Stimulated activated CD8-positive, alpha-beta memory T cell treated with anti-CD3 and anti-CD28 coated beads, Interleukin-4, amount 100 ng/mL, for 4 hours (primary cell): ENCODE measurements around the gene SLC44A5.
"Not testable (repeated sequence)": the region's sequence is repeated elsewhere in the genome, so short reads cannot be mapped to it uniquely, and the experiment has no call there.

Experiments used
- DNase-seq, 2 donors: peaks; one replicate each; pipeline ENCODE4 v3.0.0-alpha.2; 2020; ENCODE audit warnings: low read depth in 2 of 2, low spot score in 1 of 2

SLC44A5 gene

DNA sequence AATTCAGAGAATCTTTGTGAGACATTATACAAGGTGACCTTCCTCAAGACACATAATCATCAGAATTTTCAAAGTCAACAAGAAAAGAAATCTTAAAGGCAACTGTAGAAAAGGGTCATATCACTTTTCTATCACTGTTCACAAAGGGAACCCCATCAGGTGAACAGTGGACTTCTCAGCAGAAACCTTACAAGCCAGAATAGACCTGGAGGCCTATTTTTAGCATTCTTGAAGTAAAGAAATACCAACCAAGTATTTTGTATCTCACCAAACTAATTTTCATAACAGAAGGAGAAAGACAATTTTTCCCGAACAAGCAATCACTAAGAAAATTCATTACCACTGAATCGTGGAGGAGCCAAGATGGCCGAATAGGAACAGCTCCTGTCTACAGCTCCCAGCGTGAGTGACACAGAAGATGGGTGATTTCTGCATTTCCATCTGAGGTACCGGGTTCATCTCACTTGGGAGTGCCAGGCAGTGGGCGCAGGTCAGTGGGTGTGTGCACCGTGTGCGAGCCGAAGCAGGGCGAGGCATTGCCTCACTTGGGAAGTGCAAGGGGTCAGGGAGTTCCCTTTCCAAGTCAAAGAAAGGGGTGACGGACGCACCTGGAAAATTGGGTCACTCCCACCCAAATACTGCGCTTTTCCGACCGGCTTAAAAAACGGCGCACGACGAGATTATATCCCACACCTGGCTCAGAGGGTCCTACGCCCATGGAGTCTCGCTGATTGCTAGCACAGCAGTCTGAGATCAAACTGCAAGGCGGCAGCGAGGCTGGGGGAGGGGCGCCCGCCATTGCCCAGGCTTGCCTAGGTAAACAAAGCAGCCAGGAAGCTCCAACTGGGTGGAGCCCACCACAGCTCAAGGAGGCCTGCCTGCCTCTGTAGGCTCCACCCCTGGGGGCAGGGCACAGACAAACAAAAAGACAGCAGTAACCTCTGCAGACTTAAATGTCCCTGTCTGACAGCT lies 235.2 kb downstream of the SLC44A5 start:
- DNase-seq, result not testable (repeated sequence)

DNA sequence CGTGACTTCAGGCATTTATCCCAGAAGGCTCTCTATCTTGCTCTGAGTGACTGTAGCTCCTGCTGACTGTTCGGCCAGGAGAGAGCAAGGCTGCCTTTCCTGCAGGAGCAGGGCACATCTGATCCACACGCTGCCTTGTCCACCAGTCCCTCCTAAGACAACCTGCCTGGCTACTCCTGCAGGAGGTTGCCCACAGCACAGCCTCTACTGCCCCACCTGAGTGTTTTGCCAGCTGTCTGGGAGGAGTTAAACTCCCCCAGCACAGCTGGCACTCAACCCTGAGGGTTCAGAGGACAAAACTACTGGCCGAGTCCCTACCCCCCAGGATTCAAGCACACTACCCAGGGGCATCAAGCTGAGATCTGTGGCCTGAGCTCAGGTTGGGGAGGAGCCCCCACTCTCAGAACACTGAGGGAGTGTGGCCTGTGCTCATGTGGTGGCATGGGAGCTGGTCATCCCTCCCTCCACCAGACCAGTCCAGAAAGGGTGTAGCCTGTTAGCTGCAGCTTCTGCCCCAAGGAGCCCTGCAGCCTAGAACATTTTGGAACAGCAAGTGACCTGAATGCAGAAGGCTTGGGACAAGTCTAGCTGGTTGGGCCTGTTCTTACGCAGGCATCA lies 237.3 kb downstream of the SLC44A5 start:
- DNase-seq, result no peak

GRCh38 chr1:75366595-75366994 lies 244.3 kb downstream of the SLC44A5 start:
- no peak for DNase-seq

GRCh38 chr1:75361260-75361659 lies 249.7 kb downstream of the SLC44A5 start:
- no peak for DNase-seq

GRCh38 chr1:75354267-75354666 lies 256.6 kb downstream of the SLC44A5 start:
- not testable (repeated sequence) for DNase-seq

GRCh38 chr1:75353051-75353450 lies 257.9 kb downstream of the SLC44A5 start:
- no peak for DNase-seq

GRCh38 chr1:75345538-75346292 lies 265.2 kb downstream of the SLC44A5 start:
- DNase-seq, result no peak

DNA sequence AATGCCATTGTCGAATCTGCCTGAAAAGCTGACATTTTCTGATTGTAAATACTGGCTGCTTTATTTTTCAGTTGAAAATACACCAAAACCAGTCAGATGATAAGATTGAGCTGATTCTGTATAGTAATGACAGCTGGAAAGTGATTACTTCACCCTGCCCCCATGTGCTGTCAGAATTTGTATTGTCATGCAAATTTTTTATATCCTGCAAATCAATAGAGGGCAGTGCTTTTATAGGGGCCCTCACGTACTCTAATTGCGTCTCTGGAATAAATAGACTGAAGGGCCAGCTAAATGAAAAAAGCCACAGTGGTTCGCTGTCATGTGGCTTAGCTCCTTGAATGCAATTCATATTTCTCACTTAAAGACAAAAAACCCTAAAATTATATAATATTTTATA lies 268.1 kb downstream of the SLC44A5 start:
- no peak for DNase-seq

GRCh38 chr1:75341537-75341936 lies 269.4 kb downstream of the SLC44A5 start:
- no peak for DNase-seq

GRCh38 chr1:75338616-75339483 lies 272.1 kb downstream of the SLC44A5 start:
- no peak for DNase-seq

GRCh38 chr1:75334876-75335389 lies 276.0 kb downstream of the SLC44A5 start:
- DNase-seq, result no peak

DNA sequence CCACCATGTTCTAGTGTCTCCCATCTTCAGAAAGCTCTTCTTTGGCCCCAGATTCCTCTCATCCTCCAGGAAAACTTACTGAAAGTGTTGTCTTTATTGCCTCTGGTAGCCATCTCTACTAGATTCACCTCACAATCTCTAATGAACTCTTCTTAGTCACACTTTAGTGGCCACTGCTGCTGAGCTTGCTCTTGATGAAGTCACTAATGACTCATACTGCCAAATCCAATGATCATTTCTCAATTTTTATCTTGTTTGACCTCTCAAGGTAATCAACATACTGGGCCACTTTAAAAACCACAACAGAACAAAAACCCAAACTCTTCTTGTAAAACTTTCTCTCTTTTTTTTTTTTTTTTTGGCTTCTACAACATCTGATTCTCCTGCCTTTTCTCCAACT lies 280.3 kb downstream of the SLC44A5 start:
- no peak for DNase-seq

DNA sequence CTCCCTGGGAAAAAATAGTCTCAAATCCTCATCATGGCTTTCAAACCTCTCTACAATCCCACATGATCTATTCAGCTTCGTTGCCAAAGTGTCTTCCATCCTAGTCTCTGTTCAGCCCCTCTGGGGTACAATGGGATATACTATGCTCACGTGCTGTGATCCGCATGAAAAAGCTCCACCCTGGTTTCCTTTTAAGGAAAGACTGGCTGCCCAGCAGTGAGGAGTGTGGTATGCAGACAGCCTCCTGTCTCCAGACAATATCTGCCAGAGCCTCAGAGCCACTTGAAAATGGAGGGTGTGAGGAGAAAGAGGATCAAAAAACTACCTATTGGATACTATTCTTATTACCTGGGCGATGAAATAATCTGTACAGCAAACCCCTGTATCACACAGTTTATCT lies 282.2 kb downstream of the SLC44A5 start:
- DNase-seq, result no peak

GRCh38 chr1:75327395-75327794 lies 283.5 kb downstream of the SLC44A5 start:
- DNase-seq, result no peak

DNA sequence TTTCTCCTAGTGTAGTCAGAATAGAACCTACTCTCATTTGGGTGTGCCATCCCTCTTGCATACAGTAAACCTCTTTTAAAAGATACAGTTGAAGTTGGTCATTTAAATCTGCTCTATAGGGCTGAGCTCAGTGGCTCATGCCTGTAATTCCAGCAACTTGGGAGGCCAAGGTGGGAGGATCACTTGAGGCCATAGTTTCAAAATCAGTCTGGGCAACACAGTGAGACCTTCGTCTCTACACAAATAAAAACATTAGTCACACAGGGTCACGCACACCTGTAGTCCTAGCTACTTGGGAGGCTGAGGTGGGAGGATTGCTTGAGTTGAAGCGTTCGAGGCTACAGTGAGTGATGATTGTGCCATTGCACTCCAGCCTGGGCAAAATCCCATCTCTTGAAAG lies 292.9 kb downstream of the SLC44A5 start:
- DNase-seq, result no peak

GRCh38 chr1:75316230-75316629 lies 294.7 kb downstream of the SLC44A5 start:
- no peak for DNase-seq

DNA sequence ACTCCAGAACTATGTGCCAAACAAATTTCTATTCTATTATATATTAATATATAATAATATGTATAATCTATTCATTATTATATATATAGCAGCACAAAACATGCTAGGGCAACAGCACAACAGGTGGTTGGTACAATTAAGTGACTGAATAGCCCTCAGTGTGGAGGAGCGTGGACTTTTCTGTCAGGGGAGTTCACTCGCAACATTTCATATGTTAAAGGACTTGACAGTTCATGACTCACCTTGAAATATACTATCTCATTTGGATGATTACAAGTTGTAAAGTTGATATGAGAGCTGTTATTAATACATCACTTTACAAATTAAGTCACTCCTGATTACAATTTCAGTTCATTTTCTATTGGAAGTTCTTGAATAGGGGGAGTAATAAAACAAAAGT lies 298.3 kb downstream of the SLC44A5 start:
- no peak for DNase-seq

DNA sequence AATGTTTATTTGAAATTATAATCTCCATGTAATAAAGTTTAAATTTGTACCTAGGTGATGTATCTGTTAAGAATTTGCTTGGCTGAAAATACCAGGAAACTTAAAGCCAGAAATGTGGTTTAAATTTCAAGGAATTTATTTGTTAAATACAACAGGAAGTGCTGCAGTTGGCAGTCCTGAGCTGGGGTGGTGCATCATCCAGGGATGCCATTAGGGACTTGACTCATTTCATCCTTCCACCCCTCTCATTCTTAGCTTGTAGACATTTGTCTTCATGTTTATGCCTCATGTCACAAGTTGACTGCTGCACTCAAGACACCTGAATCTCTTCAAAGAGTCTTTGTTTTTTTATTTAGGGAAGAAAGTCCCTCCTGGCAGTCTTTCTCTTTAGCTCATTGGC lies 300.8 kb downstream of the SLC44A5 start:
- no peak for DNase-seq

- DNase-seq, result no peak
These were observed 302.5 kb downstream of the SLC44A5 start for GRCh38 chr1:75308365-75308764.

DNA sequence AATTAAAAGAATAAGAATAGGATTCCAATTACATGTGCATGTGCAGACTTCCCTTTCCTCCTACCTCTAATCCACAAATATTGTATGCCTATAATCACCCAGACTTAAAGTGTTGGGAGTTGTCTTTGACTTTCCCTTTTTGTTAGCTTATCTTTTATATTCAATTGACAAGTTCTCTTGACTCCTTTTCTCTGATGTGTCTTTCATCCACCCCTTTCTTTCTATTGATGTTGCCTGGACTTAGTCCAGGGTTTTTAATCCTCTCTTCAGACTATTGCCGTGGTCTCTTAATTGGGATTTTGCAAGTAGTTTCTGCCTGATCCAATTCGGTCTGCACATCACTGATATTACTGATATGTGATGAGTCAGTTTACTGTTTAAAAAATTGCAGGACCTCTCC lies 305.9 kb downstream of the SLC44A5 start:
- no peak for DNase-seq

- no peak for DNase-seq
These were observed 317.6 kb downstream of the SLC44A5 start for GRCh38 chr1:75293270-75293669.
